ENCODE measurements around the gene CDH4.

The CDH4 gene

DNA sequence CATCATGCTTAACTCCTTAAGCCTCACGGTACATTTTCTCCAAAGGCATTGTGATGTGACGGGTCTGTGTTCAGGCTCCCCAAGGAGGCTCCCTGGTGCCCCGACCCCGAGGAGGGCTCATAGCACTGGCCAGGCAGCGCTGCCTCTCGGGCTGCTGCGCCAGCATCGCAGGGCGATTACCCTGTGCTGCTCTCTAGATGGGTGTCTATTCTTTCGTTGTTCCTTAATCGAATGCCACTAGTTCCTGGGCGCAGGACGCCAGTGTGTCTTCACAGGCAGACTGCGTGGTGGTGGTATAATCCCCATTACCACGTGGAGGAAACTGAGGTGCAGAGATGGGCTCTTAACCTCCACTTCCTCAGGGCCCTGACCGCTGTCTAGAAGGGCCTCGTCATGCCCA is 267.4 kb downstream of the CDH4 start:
- TF ChIP-seq, protein P1, sequence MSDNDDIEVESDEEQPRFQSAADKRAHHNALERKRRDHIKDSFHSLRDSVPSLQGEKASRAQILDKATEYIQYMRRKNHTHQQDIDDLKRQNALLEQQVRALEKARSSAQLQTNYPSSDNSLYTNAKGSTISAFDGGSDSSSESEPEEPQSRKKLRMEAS (IDR thresholded peaks at IDR 0.05) = no peak
- no peak for TF ChIP-seq EP300 (IDR thresholded peaks at IDR 0.05; ENCODE audit: borderline replicate concordance)
- TF ChIP-seq ZBTB7A (IDR thresholded peaks at IDR 0.05; ENCODE audit: low read depth) = no peak
- no peak for TF ChIP-seq TEAD4 (IDR thresholded peaks at IDR 0.05)
- TF ChIP-seq YY1 (IDR thresholded peaks at IDR 0.05; ENCODE audit: low read depth) = no peak
- no peak for TF ChIP-seq RAD21 (IDR thresholded peaks at IDR 0.05; ENCODE audit: low read depth)
- no peak for TF ChIP-seq NFIC (IDR thresholded peaks at IDR 0.05)
- TF ChIP-seq, protein P2, sequence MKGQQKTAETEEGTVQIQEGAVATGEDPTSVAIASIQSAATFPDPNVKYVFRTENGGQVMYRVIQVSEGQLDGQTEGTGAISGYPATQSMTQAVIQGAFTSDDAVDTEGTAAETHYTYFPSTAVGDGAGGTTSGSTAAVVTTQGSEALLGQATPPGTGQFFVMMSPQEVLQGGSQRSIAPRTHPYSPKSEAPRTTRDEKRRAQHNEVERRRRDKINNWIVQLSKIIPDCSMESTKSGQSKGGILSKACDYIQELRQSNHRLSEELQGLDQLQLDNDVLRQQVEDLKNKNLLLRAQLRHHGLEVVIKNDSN (IDR thresholded peaks at IDR 0.05) = no peak
- no peak for TF ChIP-seq FOXM1 (IDR thresholded peaks at IDR 0.05; ENCODE audit: borderline replicate concordance, low read depth)
- TF ChIP-seq, protein P3, sequence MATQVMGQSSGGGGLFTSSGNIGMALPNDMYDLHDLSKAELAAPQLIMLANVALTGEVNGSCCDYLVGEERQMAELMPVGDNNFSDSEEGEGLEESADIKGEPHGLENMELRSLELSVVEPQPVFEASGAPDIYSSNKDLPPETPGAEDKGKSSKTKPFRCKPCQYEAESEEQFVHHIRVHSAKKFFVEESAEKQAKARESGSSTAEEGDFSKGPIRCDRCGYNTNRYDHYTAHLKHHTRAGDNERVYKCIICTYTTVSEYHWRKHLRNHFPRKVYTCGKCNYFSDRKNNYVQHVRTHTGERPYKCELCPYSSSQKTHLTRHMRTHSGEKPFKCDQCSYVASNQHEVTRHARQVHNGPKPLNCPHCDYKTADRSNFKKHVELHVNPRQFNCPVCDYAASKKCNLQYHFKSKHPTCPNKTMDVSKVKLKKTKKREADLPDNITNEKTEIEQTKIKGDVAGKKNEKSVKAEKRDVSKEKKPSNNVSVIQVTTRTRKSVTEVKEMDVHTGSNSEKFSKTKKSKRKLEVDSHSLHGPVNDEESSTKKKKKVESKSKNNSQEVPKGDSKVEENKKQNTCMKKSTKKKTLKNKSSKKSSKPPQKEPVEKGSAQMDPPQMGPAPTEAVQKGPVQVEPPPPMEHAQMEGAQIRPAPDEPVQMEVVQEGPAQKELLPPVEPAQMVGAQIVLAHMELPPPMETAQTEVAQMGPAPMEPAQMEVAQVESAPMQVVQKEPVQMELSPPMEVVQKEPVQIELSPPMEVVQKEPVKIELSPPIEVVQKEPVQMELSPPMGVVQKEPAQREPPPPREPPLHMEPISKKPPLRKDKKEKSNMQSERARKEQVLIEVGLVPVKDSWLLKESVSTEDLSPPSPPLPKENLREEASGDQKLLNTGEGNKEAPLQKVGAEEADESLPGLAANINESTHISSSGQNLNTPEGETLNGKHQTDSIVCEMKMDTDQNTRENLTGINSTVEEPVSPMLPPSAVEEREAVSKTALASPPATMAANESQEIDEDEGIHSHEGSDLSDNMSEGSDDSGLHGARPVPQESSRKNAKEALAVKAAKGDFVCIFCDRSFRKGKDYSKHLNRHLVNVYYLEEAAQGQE (IDR thresholded peaks at IDR 0.05; ENCODE audit: low read depth) = no peak
- TF ChIP-seq CEBPB (IDR thresholded peaks at IDR 0.05) = no peak
- no peak for TF ChIP-seq EGR1 (IDR thresholded peaks at IDR 0.05)
- TF ChIP-seq TAF1 (IDR thresholded peaks at IDR 0.05; ENCODE audit: low read depth) = no peak
- TF ChIP-seq TCF12 (IDR thresholded peaks at IDR 0.05; ENCODE audit: low read depth) = no peak
- TF ChIP-seq CREB1 (IDR thresholded peaks at IDR 0.05; ENCODE audit: low read depth) = no peak

DNA sequence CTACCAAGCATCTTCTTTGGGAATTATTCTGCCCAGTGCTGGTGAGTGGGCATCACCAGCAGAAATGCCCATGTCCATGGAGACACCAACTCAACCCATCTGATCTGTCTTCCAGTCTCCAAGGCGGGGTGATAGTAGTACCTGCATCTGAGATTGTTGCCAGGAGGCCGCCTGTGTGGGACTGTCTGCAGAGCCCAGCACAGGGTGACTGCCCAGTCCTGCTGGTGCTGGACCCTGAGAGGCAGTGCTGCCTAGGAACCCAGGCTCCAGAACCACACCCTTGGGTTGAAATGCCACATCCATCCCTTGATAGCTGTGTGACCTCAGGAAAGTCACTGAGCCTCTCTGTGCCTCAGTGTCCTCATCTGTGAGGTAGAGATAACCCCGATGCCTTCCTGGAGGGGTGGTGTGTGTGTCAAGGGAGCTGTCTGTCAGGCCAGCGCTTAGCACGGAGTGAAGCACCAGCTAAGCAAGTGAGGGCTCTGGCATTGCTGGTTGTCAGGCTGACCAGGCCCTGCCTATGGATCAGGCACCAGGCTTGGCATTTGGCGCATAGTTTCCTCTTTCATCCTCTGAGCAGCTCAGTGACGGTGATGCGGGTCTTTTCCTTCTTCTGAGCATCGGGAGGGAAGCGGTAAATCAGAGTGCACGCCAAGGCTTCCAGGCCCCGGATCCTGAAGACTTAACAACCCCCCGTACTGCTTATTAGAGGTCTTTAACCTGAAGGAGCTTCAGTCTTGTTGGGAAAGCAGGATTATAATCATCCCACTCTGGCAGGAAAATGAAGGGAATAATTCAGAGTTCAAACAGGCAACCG is 268.2 kb downstream of the CDH4 start:
- TF ChIP-seq FOXM1 (IDR thresholded peaks at IDR 0.05; ENCODE audit: borderline replicate concordance, low read depth) (no peak), CREB1 (IDR thresholded peaks at IDR 0.05; ENCODE audit: low read depth) (no peak), ZBTB7A (IDR thresholded peaks at IDR 0.05; ENCODE audit: low read depth) (no peak), TAF1 (IDR thresholded peaks at IDR 0.05; ENCODE audit: low read depth) (no peak), EGR1 (IDR thresholded peaks at IDR 0.05) (no peak), YY1 (IDR thresholded peaks at IDR 0.05; ENCODE audit: low read depth) (no peak), RAD21 (IDR thresholded peaks at IDR 0.05; ENCODE audit: low read depth) (no peak), CEBPB (IDR thresholded peaks at IDR 0.05) (no peak)
- TF ChIP-seq, protein P2 (IDR thresholded peaks at IDR 0.05) = no peak
- TF ChIP-seq, protein P1 (IDR thresholded peaks at IDR 0.05) = no peak
- TF ChIP-seq, protein P3 (IDR thresholded peaks at IDR 0.05; ENCODE audit: low read depth) = no peak

DNA sequence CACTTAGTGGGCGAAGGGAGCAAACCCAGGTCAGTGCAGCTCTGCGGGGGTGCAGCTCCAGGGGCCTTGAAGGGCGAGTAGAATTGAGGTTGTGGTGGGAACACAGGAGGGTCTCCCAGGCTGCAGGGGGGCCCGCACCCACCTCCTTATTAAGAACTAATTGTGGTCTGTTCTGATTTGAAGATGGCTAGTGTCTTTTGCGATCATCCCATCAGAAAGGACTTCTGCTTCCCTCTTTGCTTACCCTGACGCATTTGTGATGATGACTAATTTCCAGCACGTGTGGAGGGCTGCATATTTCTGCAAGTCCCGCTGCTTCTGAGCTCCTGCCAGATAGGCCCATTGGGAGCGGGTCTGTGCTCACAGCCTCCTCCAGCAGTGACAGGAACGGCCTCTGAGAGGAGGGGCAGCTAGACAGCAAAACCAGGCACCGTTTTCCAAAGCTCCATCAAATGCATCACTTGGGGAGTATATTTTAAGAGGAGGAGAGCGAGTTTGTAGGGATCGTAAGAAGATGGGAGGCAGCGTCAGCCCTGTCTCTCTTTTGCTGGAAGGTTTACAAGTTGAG is 268.9 kb downstream of the CDH4 start:
- TF ChIP-seq CEBPB (IDR thresholded peaks at IDR 0.05) = no peak
- TF ChIP-seq, protein P3 (IDR thresholded peaks at IDR 0.05; ENCODE audit: low read depth) = no peak
- no peak for TF ChIP-seq FOXM1 (IDR thresholded peaks at IDR 0.05; ENCODE audit: borderline replicate concordance, low read depth)
- TF ChIP-seq, protein P1 (IDR thresholded peaks at IDR 0.05) = no peak
- TF ChIP-seq TAF1 (IDR thresholded peaks at IDR 0.05; ENCODE audit: low read depth) = no peak
- no peak for TF ChIP-seq CREB1 (IDR thresholded peaks at IDR 0.05; ENCODE audit: low read depth)
- no peak for TF ChIP-seq RAD21 (IDR thresholded peaks at IDR 0.05; ENCODE audit: low read depth)
- no peak for TF ChIP-seq EGR1 (IDR thresholded peaks at IDR 0.05)
- TF ChIP-seq TEAD4 (IDR thresholded peaks at IDR 0.05) = no peak
- no peak for TF ChIP-seq ZBTB7A (IDR thresholded peaks at IDR 0.05; ENCODE audit: low read depth)
- TF ChIP-seq NFIC (IDR thresholded peaks at IDR 0.05) = no peak
- no peak for TF ChIP-seq YY1 (IDR thresholded peaks at IDR 0.05; ENCODE audit: low read depth)
- TF ChIP-seq, protein P2 (IDR thresholded peaks at IDR 0.05) = no peak
- no peak for TF ChIP-seq TCF12 (IDR thresholded peaks at IDR 0.05; ENCODE audit: low read depth)

All from Ishikawa (cell line).